Brain microvascular endothelial cell (primary cell): Measurements from ENCODE around the gene WASL.

Experiments
- DNase-seq: peaks from one replicate; pipeline ENCODE4 v3.0.0-alpha.2; 2020
- H3K27ac ChIP-seq: fragments of 250-450 bp; sonication (Bioruptor Pico); 2 replicates; pipeline ENCODE4 v1.5.1; 2020; ENCODE audit warnings: mild to moderate bottlenecking, moderate library complexity
- H3K27me3 ChIP-seq: fragments of 250-450 bp; sonication (Bioruptor Pico); replicated peaks from 2 replicates; pipeline ENCODE4 v1.5.1; 2020; ENCODE audit warnings: mild to moderate bottlenecking
- H3K36me3 ChIP-seq: fragments of 250-450 bp; sonication (Bioruptor Pico); replicated peaks from 2 replicates; pipeline ENCODE4 v1.5.1; 2020; ENCODE audit warnings: mild to moderate bottlenecking
- H3K4me3 ChIP-seq: 2 replicates; pipeline ENCODE4 v1.5.1; 2011; ENCODE audit warnings: low read depth, mild to moderate bottlenecking, control low read depth, low read length, moderate library complexity
- in situ Hi-C: cut with HindIII; loops from 2 replicates; pipeline ENCODE4 v1.10.0; 2017; ENCODE audit warnings: low sequenced_read_pairs, low pct_ligation_motif_present
- TF ChIP-seq, protein P1 (sequence below): IDR thresholded peaks from 2 replicates; pipeline ENCODE4 v1.5.1; 2011; ENCODE audit warnings: low read depth, mild to moderate bottlenecking, moderate library complexity, low read length, control low read depth, inconsistent platforms; ENCODE audit errors: missing control alignments

Gene WASL

GRCh38 chr7:123674399-123675180 is 74.2 kb downstream of the WASL start:
- Histone ChIP-seq H3K27ac (no peak overlapping the region), H3K36me3 (no peaks in the 10 kb centered on the region), H3K4me3 (no peak overlapping the region), H3K27me3 (no peaks in the 10 kb centered on the region)
- in situ Hi-C loops = no loop called here
- TF ChIP-seq, protein P1, sequence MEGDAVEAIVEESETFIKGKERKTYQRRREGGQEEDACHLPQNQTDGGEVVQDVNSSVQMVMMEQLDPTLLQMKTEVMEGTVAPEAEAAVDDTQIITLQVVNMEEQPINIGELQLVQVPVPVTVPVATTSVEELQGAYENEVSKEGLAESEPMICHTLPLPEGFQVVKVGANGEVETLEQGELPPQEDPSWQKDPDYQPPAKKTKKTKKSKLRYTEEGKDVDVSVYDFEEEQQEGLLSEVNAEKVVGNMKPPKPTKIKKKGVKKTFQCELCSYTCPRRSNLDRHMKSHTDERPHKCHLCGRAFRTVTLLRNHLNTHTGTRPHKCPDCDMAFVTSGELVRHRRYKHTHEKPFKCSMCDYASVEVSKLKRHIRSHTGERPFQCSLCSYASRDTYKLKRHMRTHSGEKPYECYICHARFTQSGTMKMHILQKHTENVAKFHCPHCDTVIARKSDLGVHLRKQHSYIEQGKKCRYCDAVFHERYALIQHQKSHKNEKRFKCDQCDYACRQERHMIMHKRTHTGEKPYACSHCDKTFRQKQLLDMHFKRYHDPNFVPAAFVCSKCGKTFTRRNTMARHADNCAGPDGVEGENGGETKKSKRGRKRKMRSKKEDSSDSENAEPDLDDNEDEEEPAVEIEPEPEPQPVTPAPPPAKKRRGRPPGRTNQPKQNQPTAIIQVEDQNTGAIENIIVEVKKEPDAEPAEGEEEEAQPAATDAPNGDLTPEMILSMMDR = no peak
- no peak for DNase-seq

DNA sequence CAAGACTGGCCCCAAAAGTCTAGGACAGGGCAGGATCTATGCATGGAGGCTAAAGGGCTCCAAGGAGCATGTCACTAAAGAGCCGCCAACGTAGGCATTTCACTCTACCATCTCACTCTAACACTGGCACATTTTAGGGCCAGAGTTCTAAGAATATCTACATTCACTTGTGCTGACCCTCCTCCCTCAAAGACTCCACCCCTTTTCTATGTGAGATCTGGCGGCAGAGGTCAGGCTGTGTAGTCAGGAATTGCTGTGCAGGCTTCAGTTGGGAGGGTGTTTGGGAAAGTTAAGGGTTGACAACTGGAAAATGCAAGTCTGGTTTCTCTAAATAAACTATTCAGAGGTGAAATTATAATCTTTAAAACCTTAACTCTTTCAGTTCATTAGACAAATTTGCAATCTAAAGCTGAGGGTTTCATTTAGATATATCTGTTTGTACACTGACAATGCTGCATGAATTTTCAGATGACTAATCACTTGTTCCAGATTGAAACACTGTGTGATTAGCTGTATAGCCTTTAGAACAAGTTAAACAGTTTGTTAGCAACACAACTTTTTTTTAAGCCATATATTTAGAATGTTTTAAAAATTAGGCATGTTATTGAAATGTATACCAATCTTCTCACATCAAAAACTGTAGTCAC is 74.9 kb downstream of the WASL start:
- no peaks in the 10 kb centered on the region for H3K27me3 ChIP-seq
- no peak for DNase-seq
- H3K36me3 ChIP-seq = no peaks in the 10 kb centered on the region
- TF ChIP-seq, protein P1 = no peak
- H3K27ac ChIP-seq = no peak overlapping the region
- H3K4me3 ChIP-seq = no peak overlapping the region
- in situ Hi-C loops = no loop called here

GRCh38 chr7:123673137-123673732 is 75.6 kb downstream of the WASL start:
- Histone ChIP-seq H3K27ac (no peak overlapping the region), H3K4me3 (no peak overlapping the region), H3K36me3 (no peaks in the 10 kb centered on the region), H3K27me3 (no peaks in the 10 kb centered on the region)
- TF ChIP-seq, protein P1 = no peak
- in situ Hi-C loops = no loop called here
- no peak for DNase-seq

GRCh38 chr7:123669485-123669884 is 79.3 kb downstream of the WASL start:
- Histone ChIP-seq H3K36me3 (no peaks in the 10 kb centered on the region), H3K27ac (no peak overlapping the region), H3K27me3 (no peaks in the 10 kb centered on the region), H3K4me3 (no peak overlapping the region)
- TF ChIP-seq, protein P1 = no peak
- in situ Hi-C loops = no loop called here
- DNase-seq = no peak

GRCh38 chr7:123666492-123666891 is 82.3 kb downstream of the WASL start:
- Histone ChIP-seq H3K27ac (no peak overlapping the region), H3K36me3 (no peaks in the 10 kb centered on the region), H3K4me3 (no peak overlapping the region), H3K27me3 (no peaks in the 10 kb centered on the region)
- DNase-seq = no peak
- in situ Hi-C loops = no loop called here
- TF ChIP-seq, protein P1 = no peak
